H7 (cell line): ENCODE results near the gene MED25. TPM values are rescaled to one million over a fixed set of nuclear protein-coding genes. Genes with fewer than 3 reads are reported as not detected.
A peak's percentile ranks its signal among the peaks of the same experiment; 100 is the strongest.

Source experiments
- DNase-seq: peaks from one replicate; pipeline ENCODE4 v3.0.0; 2012
- H3K27me3 ChIP-seq: 2 replicates; pipeline ENCODE4 v1.6.0; 2011; ENCODE audit warnings: mild to moderate bottlenecking, low read length; ENCODE audit not compliant: control insufficient read depth, insufficient read depth
- H3K36me3 ChIP-seq: replicated peaks from 2 replicates; pipeline ENCODE4 v1.5.1; 2011; ENCODE audit warnings: low read length; ENCODE audit not compliant: control insufficient read depth, insufficient read depth
- H3K4me3 ChIP-seq: 2 replicates; pipeline ENCODE4 v1.5.1; 2011; ENCODE audit warnings: low read depth, mild to moderate bottlenecking, control low read depth, low read length, moderate library complexity; ENCODE audit not compliant: insufficient read depth
- total RNA-seq: library from RNA; depleted of rRNA; stranded (reverse); fragments of >200 nt; shearing (Covaris generic); gene quantifications from 2 replicates; pipeline ENCODE4 v1.2.3, GENCODE V29; 2014; rRNA removed

MED25 gene
- 49.3 and 53.5 TPM in 2 replicates for total RNA-seq

DNA sequence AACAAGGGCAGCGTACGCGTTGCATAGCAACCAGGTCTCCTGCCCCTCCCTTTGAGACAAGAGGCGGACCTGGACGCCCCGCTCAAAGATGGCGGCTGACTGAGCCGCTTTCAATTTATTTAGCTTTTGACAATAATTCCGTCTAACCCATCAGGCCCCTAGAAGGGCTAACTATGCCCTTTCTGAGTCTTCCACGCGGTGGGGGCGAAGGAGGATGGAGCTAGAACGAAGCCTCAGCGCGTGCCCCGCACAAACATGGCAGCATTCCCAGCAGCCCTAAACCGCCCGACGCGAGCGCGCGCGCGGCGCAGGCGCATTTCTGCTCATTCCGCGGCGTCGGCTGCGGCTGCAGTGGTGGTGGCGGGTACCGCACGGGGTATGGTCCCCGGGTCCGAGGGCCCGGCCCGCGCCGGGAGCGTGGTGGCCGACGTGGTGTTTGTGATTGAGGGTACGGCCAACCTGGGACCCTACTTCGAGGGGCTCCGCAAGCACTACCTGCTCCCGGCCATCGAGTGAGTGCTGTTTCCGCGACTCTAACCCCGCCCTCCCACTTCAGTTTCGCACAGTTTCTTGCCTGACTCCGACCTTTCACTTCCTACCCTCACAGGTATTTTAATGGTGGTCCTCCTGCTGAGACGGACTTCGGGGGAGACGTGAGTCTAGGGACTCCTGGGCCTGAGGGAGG, at the start of gene MED25:
Gene MED25, plus strand, starts transcription at position 326 of the 685 bp plus-strand sequence. Its CDS starts 53 bp downstream, at position 379.
- H3K4me3 ChIP-seq: peak within 1 kb of the TSS; percentile 96
- peak; percentile 97 for DNase-seq
- H3K27me3 ChIP-seq: no peaks in the 10 kb centered on the region
- no peaks in the 10 kb centered on the region; the same call in 1 of the 2 replicates for H3K36me3 ChIP-seq

DNA sequence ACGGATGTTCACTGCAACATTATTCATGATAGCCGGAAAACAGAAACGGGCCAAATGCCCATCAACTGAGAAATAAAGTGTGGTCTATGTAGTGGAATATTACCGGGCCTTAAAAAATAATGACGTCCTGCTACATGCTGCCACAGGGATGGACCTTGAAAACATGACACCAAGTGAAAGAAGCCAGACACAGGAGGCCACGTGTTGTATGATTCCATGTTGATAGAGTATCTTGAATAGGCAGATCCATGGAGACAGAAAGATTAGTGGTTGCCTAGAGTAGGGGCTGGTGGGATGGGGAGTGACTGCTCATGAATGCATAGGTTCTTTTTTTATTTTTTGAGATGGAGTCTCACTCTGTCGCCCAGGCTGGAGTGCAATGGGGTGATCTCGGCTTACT, 47.6 kb upstream of the MED25 start:
- no peaks in the 10 kb centered on the region for H3K36me3 ChIP-seq
- no peaks in the 10 kb centered on the region for H3K27me3 ChIP-seq
- no peak overlapping the region for H3K4me3 ChIP-seq
- no peak for DNase-seq

DNA sequence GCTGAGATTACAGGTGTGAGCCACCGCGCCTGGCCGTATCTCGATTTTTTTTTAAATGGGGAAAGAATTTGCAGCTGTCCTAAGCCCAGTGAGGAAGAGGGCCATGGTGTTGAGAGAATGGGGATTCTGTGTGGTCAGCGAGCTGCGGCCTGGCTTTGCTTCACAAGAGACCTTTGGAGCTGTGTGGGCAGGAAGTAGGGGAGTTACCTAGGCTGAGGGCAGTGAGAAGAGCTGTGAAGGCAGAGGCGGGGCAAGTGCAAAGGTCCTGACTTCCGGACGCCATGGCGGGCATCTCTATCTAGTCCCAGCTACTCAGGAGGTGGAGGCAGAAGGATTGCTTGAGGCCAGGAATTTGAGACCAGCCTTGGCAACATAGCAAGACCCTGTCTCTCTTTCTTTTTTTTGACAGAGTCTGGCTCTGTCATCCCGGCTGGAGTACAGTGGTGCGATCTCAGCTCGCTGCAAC, 46.4 kb upstream of the MED25 start:
- no peak for DNase-seq
- no peaks in the 10 kb centered on the region for H3K27me3 ChIP-seq
- H3K4me3 ChIP-seq: no peak overlapping the region
- no peaks in the 10 kb centered on the region for H3K36me3 ChIP-seq

DNA sequence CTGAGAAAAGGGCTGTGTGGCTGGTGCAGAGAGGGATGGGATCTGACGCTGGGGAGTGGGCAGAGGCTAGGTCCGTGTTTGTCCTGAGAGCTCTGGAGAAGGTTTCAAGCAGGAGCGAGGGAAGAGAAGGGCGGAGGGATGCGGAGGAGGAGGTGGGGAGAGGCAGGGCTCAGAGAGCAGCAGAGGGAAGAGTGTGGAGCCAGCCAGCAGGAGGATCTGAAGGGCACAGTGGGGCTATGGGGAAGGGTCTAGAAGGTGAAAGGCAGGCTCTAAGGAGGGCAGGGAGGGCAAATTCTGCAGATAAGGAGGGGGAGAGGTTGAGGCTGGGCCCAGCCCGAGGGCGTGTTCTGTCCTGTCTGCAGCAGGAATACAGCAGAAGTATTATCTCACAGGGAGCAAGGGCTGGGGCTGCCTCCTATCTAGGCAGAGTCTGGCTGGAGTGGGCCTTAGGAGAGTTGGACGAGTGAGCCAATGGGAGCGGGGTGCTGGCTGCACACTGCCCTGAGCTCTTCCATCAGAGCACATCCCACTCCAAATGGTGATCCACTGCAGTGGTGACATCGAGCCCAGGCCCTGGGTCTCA, 45.1 kb upstream of the MED25 start:
- DNase-seq: peak; percentile 25
- no peaks in the 10 kb centered on the region for H3K27me3 ChIP-seq
- H3K4me3 ChIP-seq: no peak overlapping the region
- H3K36me3 ChIP-seq: no peaks in the 10 kb centered on the region

DNA sequence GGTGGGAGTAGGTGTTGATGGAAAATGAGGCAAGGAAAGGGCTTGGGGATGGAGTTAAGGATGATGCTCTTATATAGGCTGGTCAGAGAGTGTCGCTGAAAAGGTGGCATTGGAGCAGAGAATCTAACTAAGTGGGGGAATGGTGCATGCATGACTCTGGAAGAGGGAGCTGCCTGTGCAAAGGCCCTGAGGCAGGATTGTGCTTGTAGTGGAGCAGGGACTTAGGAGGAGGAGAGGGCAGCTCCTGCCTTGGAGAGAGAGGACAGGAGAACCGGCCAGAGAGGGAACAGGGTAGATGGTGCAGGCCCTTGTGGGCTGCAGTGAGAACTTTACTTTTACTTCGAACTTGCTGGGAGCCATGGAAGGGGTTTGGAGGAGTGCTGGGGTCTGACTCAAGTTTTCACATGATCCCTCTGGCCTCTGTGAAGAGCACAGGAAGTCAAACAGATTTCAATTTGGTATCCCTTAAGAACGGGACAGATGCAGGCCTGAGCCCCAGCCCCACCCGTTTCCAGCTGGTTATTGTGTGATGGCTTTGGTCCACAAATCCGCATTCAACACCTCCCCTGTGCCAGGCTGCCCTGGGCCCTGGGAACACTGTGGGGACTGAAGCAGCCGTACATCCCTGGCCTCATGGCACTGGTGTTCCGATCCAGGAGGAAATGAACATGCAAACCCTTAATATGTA, 44.3 kb upstream of the MED25 start:
- Histone ChIP-seq H3K36me3 (no peaks in the 10 kb centered on the region), H3K4me3 (no peak overlapping the region), H3K27me3 (no peaks in the 10 kb centered on the region)
- DNase-seq: no peak

DNA sequence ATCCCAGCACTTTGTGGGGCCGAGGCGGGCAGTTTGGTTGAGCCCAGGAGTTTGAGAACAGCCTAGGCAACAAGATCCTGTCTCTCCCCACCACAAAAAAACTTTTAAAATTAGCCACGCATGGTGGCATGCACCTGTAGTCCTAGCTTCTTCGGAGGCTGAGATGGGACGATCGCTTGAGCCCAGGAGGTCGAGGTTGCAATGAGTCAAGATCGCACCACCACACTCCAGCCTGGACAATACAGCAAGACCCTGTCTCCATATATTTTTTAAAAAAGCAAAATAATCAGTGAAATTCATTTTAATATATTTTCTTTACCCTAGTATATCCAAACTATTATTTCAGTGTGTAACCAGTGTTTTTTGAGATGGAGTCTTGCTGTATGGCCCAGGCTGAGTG, 43.1 kb upstream of the MED25 start:
- no peaks in the 10 kb centered on the region for H3K27me3 ChIP-seq

DNA sequence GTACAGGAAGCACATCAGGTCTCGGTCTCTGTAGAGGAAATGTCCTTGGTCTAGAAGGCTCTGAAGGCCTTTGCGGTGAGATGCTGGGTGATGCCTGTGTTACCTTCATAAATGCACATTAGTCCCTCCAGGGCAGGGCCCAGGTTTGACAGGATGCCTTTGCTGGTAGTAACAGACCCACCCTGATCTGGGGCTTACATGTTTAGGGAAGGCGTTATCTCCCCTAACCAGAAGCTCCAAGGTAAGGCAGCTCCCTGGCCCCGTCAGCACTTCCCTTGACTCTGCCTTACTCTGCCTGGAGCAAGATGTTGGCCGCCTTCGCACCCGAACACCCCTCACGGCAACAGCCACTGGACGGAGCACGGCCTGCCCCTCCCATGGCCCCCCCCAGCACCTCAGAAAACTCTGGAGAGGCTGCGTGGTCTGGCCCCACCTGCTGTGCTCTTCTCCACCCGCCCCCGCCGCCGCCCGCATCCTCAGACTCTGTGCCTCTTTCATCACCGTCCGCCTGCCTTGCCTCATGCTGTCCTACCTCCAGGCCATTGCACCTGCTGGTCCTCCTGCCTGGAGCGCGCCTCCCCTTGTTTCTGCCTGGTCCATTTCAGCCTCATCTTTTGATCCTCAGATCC, 42.2 kb upstream of the MED25 start:
- no peak for DNase-seq
- no peaks in the 10 kb centered on the region for H3K27me3 ChIP-seq
- no peak overlapping the region for H3K4me3 ChIP-seq
- no peaks in the 10 kb centered on the region for H3K36me3 ChIP-seq

More for the DNA sequence above, 43.1 kb upstream of the MED25 start:
- Histone ChIP-seq H3K4me3 (no peak overlapping the region), H3K36me3 (no peaks in the 10 kb centered on the region)
- DNase-seq: no peak

DNA sequence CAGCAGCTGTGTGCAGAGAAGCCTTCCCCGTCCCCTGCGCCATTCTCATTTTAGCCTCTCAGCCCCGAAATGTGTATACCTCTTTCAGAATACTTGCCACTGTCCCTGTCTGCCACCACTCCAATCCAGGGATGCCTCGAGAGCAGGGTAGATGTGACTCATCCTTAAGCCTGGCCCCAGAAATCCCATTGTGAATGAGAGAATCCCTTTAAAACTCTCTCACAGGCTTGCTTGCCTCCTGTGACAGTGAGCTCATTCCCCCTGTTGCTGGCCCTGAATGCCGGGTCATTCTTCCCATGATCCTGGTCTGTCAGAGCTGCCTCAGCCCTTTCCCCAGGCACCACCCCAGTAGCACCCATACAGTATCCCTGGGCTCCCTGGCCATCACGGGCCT, 41.7 kb upstream of the MED25 start:
- no peak for DNase-seq
- no peaks in the 10 kb centered on the region for H3K27me3 ChIP-seq

GRCh38 chr19:49779731-49780555, 38.1 kb upstream of the MED25 start:
- no peaks in the 10 kb centered on the region for H3K27me3 ChIP-seq
- peaks cover 9% of the 10 kb centered on the region for H3K36me3 ChIP-seq
- no peak for DNase-seq
- H3K4me3 ChIP-seq: no peak overlapping the region

More for the DNA sequence above, 41.7 kb upstream of the MED25 start:
- no peak overlapping the region for H3K4me3 ChIP-seq
- no peaks in the 10 kb centered on the region for H3K36me3 ChIP-seq

GRCh38 chr19:49780861-49781260, 37.2 kb upstream of the MED25 start:
- Histone ChIP-seq H3K4me3 (no peak overlapping the region), H3K36me3 (peaks cover 9% of the 10 kb centered on the region), H3K27me3 (no peaks in the 10 kb centered on the region)
- peak; percentile 74 for DNase-seq

DNA sequence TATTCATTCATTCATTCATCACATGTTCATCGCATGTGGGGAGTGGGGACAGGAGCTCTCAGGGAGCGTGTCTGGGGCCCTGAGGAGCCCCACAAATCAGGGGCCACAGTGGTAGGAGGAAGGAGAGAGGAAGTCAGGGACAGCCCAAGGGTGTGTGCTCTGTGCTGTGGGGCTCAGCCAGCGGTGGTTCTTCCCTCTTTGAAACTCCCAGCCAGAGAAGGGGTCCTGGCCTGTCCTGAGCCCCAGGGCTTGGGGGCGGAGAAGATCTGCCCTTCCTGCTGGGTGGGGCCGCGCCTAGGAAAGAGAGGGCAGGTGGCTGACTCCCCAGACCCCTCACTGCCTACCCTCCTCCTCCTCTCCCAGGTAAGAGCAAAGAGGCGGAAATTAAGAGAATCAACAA, 36.7 kb upstream of the MED25 start:
- no peaks in the 10 kb centered on the region for H3K27me3 ChIP-seq
- peak; percentile 58 for DNase-seq
- no peak overlapping the region for H3K4me3 ChIP-seq
- H3K36me3 ChIP-seq: peaks cover 9% of the 10 kb centered on the region

DNA sequence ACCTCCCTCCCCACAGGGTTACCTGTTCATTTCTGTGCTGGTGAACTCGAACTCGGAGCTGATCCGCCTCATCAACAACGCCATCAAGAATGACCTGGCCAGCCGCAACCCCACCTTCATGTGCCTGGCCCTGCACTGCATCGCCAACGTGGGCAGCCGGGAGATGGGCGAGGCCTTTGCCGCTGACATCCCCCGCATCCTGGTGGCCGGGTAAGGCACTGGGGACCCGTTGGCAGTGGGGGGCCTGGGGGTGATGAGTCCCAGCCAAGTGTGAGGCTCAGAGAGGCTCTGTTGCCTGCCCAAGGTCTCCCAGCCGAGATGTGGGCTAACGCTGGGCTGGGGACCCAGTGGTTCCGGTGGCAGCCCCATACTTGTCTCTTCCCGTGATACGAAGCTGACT, 35.6 kb upstream of the MED25 start:
- H3K36me3 ChIP-seq: peaks cover 9% of the 10 kb centered on the region
- no peak for DNase-seq
- no peaks in the 10 kb centered on the region for H3K27me3 ChIP-seq
- H3K4me3 ChIP-seq: no peak overlapping the region

DNA sequence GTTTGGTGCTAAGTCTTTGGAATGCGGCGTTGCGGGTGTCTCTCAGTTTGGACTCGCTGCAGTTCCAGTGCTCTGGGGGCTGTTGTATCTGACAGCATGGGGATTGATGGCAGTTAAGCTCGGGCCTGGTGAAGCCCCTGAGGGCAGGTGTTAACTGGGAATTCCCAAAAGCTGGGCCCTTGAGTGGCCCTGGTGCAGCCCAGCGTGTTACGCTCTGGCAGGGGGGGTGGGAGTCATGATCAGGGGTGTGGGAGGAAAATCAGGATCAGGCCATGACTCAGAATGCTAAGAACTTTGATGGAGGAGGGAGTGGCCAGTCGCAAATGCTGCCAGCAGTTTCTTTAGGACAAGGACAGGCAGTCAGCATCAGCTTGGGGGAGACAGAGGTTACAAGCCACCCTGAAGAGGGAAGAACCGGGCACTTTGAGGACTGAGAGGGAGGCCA, 31.7 kb upstream of the MED25 start:
- peak; percentile 51 for DNase-seq
- Histone ChIP-seq H3K36me3 (peaks cover 9% of the 10 kb centered on the region), H3K27me3 (no peaks in the 10 kb centered on the region), H3K4me3 (no peak overlapping the region)

- Histone ChIP-seq H3K4me3 (no peak overlapping the region), H3K27me3 (no peaks in the 10 kb centered on the region), H3K36me3 (peaks cover 6% of the 10 kb centered on the region)
- no peak for DNase-seq
Observed at GRCh38 chr19:49787746-49788145, 30.3 kb upstream of the MED25 start.
